Hematopoietic multipotent progenitor cell treated with erythropoietin and hydrocortisone succinate and interleukin-3 and kit ligand, for 17 days (in vitro differentiated cells): ENCODE measurements around the gene MINK1.
A peak's percentile ranks its signal among the peaks of the same experiment; 100 is the strongest.

ENCODE experiments used
- DNase-seq: peaks from one replicate; pipeline ENCODE4 v3.0.0-alpha.2; 2015; ENCODE audit warnings: low spot score

Gene MINK1

DNA sequence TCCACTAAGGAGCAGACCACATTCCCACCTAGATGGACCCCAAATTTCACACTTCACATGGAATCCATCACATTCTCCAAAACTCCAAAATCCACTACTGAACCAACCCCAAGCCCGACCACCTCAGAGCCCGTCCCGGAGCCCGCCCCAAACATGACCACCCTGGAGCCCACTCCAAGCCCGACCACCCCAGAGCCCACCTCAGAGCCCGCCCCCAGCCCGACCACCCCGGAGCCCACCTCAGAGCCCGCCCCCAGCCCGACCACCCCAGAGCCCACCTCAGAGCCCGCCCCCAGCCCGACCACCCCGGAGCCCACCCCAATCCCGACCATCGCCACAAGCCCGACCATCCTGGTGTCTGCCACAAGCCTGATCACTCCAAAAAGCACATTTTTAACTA lies 100.5 kb downstream of the MINK1 start:
- no peak for DNase-seq

DNA sequence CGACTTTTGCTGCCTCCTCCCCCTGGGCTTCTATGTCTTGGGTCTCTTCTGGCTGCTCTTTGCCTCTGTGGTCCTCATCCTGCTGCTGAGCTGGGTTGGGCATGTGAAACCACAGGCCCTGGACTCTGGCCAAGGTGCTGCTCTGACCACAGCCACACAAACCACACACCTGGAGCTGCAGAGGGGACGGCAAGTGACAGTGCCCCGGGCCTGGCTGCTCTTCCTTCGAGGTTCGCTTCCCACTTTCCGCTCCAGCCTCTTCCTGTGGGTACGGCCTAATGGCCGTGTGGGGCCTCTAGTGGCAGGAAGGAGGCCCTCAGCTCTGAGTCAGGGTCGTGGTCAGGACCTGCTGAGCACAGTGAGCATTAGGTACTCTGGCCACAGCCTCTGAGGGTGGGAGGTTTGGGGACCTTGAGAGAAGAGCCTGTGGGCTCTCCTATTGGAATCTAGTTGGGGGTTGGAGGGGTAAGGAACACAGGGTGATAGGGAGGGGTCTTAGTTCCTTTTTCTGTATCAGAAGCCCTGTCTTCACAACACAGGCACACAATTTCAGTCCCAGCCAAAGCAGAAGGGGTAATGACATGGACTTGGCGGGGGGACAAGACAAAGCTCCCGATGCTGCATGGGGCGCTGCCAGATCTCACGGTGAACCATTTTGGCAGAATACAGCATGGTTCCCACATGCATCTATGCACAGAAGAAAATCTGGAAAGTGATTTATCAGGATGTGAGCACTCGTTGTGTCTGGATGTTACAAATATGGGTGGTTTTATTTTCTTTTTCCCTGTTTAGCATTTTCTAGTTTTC lies 101.2 kb downstream of the MINK1 start:
- DNase-seq = no peak

DNA sequence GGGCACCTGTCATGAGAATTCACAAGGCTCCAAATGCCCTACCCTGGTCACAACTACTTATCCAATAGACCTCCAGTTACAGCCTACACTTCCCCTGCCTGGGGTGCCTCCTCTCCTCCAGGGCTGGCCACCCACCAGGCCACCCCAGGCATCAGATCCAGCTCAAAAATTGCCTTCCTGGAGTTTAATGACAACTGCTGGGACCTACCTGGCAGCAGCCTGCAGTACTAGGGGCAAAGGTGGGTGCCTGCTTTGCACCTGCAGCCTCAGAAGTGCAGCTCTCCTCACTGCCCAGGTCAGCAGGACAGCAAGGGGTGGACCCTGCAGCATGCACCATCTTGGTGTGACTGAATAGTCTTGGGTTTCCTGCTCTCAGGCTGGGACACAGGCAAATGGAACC lies 102.5 kb downstream of the MINK1 start:
- no peak for DNase-seq

DNA sequence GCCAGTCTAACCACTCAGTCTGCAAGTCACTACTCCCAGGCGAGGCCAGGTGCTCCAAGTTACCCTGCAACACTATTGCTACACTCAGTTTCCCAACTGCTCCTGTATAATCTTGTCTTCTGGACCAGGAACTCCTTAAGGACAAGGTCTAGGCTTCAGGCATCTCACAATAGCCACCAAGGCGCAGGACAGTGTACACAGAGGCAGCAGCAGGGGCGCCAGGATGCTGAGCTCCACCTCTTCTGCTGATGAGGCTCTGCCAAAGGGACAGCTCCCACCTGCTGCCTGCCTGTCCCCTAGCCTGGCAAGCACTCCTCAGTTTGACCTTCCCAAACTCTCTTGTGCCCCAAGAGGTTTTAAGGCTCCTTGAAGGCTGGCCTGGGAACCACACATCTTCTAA lies 103.3 kb downstream of the MINK1 start:
- DNase-seq = no peak

DNA sequence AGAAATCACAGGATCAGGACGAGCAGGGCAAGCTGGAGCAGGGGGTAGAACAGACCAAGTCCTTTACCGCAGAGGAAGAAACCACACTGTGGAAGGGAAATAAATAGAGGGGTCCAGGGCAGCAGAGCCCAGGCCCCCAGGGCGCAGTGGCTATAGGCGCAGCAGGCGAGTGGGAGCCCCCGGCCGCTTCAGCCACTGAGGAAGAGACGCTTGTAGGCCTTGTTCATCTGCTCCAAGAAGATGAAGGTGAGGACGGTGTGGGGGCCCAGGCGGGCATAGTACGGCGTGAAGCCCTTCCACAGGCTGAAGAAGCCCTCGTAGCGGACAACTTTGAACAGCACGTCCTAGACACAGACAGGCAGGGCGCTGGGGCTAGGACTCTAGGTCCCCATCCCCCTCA lies 104.4 kb downstream of the MINK1 start:
- no peak for DNase-seq

DNA sequence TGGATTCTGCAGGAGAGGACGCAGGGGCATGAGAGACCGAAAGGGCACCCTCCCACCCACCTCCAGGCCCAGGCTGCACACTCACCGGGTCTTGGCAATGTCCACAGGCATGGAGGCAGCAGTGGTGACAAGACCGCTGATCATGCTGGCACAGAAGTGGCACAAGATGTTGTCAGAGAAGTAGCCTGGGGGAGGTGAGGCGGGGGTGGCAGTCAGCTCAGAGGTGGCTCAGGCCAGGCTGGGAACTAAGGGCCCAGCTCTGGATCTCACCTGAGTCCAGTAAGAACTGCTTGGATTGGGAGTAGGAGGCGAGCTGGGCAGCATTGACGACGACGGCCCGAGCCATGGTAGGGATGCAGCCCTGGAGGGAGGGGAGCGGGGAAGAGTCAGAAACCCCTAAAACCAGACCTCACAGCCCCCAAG lies 104.9 kb downstream of the MINK1 start:
- DNase-seq = no peak

DNA sequence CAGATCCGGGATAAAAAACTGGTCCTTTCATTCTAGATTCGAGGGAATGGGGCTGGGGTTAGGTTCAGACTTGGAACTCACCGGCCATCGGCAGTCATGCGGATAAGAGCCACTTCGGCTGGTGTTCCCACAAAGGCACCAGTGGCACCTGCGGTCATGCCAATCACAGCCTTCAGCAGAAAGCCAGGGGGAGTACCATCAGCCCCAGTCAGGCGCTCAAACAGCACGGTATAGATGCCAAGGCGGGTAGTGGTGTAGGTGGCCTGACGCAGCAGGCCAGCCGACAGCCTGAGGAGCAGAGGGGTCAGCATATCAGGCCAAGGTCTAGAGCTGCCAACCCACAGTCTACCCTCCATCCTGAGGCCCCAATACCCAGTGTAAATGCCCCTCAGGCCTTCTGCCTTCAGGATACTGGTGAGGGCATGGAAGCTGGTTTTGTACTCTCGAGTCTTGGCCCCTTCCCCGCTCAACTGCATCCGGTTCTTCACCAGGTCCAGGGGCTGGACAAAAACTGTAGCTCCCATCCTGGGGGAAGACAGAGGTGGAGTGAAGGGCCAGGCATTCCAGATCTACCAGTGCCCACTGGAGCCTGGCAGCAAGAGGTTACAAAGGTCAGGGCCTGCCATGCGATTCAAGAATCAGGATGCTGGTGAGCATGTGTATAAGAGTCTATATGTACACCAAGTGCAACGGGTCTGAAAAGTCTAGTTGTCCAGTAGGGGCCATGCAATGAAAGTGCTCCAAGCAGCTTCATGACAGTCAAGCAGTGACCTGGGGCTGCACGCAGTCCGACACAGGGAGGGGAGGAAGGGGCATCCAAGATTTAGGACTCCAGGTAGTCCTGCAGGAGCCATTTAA lies 105.8 kb downstream of the MINK1 start:
- DNase-seq = peak; percentile 21

DNA sequence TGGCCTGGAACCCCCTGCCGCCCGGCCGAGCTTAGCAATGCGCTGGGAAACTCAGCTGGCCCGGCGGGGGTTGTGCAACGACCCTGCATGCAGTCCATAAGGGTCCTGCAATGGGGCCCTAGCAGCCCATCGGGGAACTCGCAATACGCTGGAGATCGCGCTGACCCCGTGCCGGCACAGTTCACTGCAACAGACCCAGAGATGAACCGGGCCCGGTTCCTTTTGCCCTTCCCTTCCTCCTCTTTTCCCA lies 106.3 kb downstream of the MINK1 start:
- DNase-seq = no peak

DNA sequence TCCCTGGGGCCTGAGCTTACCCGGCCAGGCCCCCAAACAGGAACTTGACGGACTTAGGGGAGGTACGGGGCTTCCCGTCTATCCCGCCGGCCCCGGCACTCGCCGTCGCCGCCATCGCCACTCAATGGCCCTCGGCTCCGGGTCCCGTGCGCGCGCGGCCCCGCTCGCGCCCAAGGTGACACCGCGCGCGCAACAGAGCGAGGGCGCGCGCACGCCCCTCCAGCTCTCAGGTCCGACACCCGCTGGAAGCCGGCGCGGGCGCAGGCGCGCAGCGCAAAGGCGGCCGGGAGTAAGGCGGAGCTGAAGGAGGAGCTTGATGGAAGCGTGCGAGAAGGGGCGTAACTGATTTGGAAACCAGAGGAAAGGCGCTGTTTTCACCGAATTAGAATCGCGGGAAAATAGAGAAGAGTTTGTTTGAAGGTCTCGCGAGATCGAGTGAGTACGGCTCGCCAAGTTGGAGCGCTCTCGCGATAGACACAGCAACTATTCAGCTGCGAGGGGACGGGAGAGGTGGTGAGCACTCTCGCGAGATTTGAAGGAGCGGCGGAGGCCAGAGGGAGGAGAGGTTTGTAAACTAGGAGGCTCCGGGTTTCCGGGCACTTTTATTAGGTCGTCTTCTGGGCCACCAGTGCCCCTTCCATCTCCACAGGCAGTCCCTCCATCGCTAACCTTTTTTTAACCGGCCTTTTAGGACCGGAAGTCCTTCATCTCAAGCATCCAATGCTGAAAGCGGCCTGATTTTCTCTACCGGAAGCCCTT lies 106.8 kb downstream of the MINK1 start, which contains the start of the genes RNF167 and SLC25A11:
Gene RNF167, plus strand, starts transcription at position 473 of the 759 bp plus-strand sequence. CDS start 642 bp downstream, outside the sequence.
Gene SLC25A11, minus strand, starts transcription at position 251 of the 759 bp plus-strand sequence. Its CDS starts 136 bp downstream, at position 115.
- DNase-seq = peak; percentile 99

DNA sequence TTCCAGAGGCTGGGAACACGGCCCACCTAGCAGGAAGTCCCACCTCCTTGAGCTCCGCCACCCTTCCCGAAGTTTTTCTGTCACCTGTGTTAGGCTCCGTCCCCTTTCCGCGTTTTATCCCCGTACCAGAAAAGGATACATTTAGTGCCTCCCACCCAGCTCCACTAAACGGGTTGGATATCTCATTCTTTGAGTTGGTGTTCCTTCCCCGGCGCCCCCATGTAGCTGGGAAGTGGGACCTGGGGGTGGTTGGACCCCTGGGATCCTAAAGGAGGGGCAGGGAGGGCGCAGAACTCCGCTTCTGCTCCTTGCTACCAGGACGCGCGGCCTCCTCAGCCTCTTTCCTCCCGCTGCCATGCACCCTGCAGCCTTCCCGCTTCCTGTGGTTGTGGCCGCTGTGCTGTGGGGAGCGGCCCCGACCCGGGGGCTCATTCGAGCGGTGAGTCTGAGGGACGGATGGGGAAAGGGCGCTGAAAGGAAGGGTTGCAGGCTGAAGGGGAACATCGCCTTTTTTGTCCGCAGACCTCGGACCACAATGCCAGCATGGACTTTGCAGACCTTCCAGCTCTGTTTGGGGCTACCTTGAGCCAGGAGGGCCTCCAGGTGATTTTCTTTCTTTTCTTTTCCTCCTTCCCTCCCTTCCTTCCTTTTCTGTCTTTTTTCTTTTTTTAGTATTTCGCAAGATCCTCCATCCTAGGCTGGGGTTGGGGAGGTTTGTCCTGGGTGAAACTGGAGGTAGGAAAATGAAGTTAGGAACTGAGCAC lies 107.6 kb downstream of the MINK1 start:
- no peak for DNase-seq

DNA sequence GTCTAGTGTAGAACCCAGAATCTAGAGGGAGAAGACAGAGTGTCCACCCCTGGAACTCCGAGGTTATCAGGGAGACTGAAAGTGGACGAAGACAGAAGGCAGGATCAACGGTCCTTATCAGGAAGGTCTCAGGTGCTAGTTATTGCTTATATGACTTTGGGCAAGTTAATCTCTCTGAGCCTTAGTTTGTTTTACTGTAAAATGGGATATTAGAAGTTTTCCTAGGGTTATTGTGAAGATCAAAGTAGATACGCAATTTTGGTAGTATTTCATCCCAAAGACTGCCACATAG lies 108.1 kb downstream of the MINK1 start:
- DNase-seq = peak; percentile 34

DNA sequence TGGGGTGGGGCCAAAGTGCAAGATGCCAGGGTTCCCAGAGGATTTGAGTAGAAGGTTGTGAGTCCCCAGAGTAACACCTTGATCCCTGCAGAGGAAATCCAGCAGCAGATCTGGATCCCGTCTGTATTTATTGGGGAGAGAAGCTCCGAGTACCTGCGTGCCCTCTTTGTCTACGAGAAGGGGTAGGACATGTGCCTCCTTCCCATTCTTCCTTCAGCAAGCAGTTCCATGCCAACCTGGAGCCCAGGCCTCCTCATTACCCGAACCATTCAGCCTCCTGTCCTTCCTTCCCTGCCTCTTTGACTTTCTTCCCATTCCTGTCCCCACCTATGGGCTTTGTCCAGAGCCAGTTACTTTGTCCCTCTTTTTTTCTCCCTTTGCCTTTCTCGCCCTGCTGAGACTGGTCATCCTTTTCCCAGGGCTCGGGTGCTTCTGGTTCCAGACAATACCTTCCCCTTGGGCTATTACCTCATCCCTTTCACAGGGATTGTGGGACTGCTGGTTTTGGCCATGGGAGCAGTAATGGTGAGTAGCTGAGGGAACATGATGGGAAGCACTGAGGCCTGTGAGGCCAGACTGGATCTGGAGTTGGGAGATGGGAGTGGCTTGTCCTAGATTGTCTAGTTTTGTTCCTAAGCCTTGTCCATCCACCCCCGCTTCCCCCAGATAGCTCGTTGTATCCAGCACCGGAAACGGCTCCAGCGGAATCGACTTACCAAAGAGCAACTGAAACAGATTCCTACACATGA lies 109.8 kb downstream of the MINK1 start:
- DNase-seq = no peak

DNA sequence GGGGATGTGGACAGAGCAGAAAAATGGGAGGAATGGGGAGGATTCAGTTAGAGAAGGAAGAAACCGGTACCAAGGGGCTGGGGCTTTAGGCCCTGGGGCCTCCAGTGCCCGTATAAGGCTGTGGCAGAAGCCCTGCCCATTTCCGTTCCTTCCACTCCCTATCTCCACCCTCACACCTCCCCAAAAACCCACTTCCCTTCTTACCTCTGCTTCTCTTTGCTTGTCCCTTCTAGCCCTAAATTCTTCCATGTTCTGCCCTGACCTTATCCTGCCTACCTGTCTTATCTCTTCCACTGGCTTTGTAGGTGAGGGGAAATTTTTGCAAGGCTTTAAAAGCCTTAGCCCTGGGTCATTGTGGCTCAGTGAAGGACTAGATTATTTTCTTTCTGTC lies 111.0 kb downstream of the MINK1 start:
- DNase-seq = peak; percentile 34

DNA sequence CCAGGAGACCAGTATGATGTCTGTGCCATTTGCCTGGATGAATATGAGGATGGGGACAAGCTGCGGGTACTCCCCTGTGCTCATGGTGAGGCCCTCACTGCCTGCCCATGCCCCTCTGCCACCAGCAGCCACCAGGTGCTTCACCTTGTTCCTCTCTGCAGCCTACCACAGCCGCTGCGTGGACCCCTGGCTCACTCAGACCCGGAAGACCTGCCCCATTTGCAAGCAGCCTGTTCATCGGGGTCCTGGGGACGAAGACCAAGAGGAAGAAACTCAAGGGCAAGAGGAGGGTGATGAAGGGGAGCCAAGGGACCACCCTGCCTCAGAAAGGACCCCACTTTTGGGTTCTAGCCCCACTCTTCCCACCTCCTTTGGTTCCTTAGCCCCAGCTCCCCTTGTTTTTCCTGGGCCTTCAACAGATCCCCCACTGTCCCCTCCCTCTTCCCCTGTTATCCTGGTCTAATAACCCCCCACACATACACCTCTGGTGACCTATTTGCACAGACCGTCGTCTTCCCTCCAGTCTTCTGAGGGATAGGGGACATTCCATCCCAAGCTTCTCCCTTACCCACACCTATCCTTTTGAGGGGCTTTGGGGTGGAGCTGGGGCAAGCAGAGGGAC lies 111.5 kb downstream of the MINK1 start:
- DNase-seq = no peak

DNA sequence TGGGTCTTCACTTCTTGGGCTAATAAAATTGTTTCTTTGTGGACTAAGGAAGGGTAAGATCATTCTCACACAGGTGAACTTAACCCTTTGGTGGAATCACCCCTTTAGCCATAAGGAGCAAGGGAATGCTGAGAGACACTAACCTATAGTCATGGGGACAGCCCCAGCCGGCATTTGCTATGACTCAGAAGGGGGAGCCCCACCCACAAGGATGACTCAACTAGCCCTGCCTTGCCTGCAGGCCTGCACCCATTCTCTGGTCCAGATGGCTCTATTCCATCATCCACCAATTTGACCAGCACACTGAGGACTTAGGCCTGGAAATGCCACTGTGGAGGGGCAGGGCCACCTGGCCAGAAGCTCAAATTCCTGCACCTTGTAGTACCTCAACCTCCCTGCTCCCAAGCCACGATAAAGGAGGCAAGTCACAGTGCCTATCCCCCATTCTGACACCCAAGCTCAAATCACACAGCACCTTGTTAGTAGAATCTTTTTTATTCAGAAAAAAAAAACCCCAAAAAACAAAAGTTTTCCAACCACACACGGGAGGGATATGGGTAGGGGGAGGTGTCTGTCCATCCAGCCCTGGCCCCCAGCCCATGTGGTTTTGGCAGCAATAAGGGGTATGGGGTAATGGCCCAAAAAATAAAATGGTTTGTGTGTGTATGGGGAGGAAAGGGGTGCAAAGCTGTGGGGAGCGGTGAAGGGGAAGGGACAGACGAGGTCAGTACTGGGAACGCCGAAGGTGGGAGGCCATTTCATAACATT lies 112.2 kb downstream of the MINK1 start:
- peak; percentile 92 for DNase-seq

DNA sequence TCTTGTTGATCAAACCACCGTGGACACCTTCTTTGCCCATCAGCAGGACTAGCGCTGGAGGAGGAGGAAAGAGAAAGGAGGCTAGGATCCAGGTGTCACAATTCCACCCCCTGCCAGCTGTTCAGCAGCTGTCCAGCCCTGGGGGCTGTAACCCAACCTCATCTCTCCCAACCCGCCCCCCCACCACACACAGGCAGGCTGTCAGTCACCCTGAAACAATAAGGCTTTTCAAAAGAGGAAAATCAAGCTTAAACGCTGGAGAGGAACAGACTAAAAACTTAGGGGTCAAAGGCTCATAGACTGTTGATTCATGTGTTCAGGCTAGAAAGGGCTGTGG lies 112.8 kb downstream of the MINK1 start:
- DNase-seq = no peak

DNA sequence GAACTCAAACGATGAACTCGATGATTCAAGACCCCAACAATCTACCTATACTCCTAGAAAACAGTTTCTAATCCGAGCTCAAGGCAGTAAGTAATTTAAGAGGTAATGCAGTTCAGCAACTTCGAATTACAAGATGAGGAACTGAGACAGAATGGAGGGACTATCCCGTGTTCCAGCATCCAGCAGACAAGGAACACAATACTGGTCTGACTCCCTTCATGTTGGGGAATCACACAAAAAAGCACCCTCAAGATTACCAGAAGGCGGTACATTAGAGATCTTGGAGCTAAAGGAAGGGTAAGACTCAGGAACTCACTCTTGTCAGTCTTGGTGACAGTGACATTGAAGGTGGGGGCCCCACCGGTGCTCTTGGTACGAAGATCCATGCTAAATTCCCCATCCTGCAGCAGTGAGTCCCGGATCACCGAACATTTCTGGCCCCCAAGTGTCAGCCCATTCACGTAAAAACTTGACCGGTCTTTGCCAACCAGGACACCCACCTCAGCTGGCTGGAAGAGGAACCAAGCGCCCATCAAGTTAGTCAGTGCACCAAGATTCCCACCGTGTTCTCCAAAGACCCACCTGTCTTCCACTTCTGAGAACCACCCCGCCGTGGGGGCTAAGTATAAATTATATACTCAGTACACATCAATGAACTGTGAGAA lies 113.3 kb downstream of the MINK1 start:
- no peak for DNase-seq

DNA sequence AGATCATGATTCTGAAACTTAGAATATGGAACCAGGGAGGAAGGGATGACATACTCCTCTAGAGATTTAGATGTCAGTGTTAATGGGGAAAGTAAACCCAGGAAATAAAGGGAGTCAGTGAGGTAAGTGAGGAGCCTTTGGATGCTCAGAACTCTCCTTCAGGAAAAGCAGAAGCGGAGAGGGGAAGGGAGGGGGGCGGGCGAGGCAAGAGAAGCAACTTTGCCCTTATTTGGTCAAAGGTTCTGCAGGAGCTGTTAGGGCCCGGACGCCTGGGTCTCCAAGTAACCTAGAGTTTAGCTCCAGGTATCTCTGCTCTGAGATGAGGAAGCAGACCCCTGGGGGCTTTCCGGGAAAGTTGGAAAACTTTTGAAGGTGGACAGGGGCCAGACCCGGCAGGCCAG lies 113.9 kb downstream of the MINK1 start:
- no peak for DNase-seq
